Islet of Langerhans (tissue), 1 donor: ENCODE measurements around the gene GATAD2B.
"Not testable (repeated sequence)": the region's sequence is repeated elsewhere in the genome, so short reads cannot be mapped to it uniquely, and the experiment has no call there.

Experiments
- FAIRE-seq: peaks from one replicate; lab custom pipeline; 2011; peaks lifted over from hg19 to GRCh38; lab: Jason Lieb, UNC

The GATAD2B gene

GRCh38 chr1:153795330-153795837 lies 127.4 kb downstream of the GATAD2B start:
- no peak for FAIRE-seq

GRCh38 chr1:153794624-153795329 lies 128.0 kb downstream of the GATAD2B start:
- no peak for FAIRE-seq

- no peak for FAIRE-seq
These were observed 128.7 kb downstream of the GATAD2B start for GRCh38 chr1:153793973-153794615.

- FAIRE-seq = no peak
These were observed 129.4 kb downstream of the GATAD2B start for GRCh38 chr1:153793261-153793972.

- no peak for FAIRE-seq
These were observed 130.1 kb downstream of the GATAD2B start for GRCh38 chr1:153792631-153793041.

- no peak for FAIRE-seq
These were observed 131.0 kb downstream of the GATAD2B start for GRCh38 chr1:153791648-153792253.

- FAIRE-seq = no peak
These were observed 131.7 kb downstream of the GATAD2B start for GRCh38 chr1:153790966-153791647.

- no peak for FAIRE-seq
These were observed 132.3 kb downstream of the GATAD2B start for GRCh38 chr1:153790313-153790965.

GRCh38 chr1:153789478-153790034 lies 133.2 kb downstream of the GATAD2B start:
- no peak for FAIRE-seq

GRCh38 chr1:153786038-153786790 lies 136.6 kb downstream of the GATAD2B start:
- no peak for FAIRE-seq

- no peak for FAIRE-seq
These were observed 139.3 kb downstream of the GATAD2B start for GRCh38 chr1:153783233-153784190.

GRCh38 chr1:153782648-153783047 lies 140.1 kb downstream of the GATAD2B start:
- FAIRE-seq = not testable (repeated sequence)

GRCh38 chr1:153780551-153780950 lies 142.2 kb downstream of the GATAD2B start:
- FAIRE-seq = no peak

- no peak for FAIRE-seq
These were observed 142.8 kb downstream of the GATAD2B start for GRCh38 chr1:153779781-153780541.

- no peak for FAIRE-seq
These were observed 143.8 kb downstream of the GATAD2B start for GRCh38 chr1:153778824-153779519.

- FAIRE-seq = no peak
These were observed 144.5 kb downstream of the GATAD2B start for GRCh38 chr1:153778051-153778823.

GRCh38 chr1:153777648-153778047 lies 145.1 kb downstream of the GATAD2B start:
- no peak for FAIRE-seq
